T-helper 9 cell (primary cell): ENCODE results near the gene RTN4IP1.
"Not testable (repeated sequence)": the region's sequence is repeated elsewhere in the genome, so short reads cannot be mapped to it uniquely, and the experiment has no call there.

Experiments used
- DNase-seq: peaks from one replicate; pipeline ENCODE4 v3.0.0-alpha.2; 2020

Gene RTN4IP1

DNA sequence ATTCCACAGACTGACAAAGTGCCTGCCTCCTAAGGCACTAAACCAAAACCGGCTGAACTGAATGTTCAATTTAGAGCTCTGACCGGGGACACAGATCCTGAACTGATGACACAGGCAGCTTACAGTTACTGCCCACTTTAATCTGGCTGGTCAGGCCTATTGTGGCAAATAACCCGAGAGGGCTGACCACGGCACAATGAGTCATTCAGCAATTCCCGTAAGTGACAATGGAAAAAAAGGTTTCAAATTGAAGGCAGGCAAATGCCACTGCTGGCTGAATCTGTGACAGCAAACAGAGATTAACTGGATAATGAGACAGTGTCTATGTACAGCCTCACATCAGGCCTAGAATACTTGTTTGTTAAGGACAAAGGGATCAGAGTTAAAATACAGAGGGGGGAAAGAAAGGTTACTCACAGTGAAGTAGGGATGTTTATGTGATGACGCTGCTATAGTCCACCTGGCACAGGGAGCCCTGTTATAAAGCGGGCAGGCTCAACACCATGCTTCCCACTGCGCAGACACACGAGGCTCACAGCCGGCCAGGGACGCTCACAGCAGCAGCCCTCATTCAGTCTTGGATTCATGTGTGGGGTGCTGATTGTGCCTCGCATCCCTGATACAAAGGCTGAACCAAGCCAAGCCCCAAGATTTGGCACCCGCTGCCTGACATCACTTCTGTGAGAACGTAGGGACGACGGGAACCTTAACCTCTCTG is 54.4 kb downstream of the RTN4IP1 start:
- no peak for DNase-seq

DNA sequence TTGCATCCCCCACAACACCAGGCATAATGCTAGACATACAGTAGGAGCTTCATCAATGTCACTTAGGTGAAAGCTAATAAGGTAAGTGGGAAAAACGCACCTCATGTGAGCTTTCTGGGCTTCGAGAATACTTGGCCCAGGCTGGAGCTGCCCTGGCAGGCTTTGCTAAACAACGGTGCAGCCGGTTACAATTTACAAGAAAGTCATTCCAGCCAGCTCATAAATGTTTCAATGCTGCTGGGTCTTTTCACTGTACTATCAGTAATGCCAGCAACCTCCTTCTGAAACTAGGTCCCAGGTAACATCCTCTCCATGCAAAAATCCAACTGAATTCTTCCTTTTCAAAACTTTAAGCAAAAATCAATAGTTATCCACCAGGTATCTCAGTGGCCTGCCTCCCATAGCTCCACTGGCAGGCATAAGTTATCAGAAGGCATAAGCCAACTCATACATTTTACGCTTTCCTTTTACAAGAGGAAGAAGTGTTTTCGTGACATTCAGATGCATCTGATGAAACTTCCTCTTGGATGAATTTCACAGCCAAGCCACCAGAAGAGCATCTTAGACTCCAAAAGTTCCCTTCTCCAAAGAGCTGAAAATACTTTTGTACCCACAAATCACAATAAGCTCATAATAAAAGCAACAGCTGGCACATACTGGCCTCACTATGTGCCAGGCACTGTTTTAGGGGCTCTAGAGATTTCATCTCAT is 56.3 kb downstream of the RTN4IP1 start:
- no peak for DNase-seq

DNA sequence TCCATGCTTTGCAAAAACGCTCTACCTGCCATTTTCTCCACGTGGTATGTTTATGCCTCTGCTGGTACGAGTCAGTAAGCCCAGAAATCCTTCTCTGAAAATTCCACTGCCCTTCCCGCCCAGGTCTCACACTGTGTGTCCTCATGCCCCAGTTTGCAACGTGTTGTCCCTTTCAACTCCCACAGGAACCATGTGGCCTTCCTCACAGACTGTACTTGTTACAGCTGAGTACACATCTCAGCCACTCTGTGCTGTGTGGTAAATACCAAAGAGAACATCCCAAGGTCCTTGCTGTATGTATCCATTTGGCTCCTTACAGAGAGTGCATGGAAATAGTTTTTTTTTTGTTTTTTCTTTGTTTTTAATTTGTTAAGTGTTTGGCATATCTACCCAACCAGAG is 56.9 kb downstream of the RTN4IP1 start:
- no peak for DNase-seq

DNA sequence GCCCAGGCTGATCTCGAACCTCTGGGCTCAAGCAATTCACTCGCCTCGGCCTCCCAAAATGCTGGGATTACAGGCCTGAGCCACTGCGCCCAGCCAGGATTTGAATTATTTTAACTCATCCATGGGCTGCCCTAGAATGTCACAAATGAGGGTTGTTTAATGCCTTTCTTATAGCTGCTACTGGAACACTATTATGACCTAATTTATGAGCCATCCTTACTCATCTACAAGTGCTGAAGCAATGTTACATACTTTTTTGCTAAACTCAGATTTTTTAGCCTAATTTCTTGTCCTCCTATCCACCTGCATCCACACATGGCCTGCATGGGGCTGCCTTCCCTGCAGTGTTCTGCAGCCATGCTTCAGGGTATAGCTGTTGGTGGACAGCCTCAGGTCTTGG is 59.9 kb downstream of the RTN4IP1 start:
- DNase-seq = no peak

DNA sequence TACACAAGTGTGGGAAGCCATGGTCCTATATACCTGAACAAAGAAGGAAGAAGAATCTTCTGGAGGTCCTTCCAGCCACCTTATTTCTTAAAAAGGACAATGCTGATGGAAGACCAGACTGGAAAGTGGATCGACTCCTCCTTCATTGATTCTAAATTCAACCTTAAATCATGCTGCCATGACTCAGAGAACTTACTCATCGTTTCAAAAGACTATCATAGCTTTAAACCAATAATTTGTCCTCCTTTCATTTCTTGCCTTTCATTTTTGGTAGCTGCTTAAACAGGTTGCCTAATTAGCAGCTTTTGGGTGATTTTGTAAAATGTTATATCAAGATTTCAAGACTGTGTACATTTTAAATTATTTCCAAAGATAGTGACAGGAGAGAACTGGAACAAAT is 60.8 kb downstream of the RTN4IP1 start:
- DNase-seq = no peak

DNA sequence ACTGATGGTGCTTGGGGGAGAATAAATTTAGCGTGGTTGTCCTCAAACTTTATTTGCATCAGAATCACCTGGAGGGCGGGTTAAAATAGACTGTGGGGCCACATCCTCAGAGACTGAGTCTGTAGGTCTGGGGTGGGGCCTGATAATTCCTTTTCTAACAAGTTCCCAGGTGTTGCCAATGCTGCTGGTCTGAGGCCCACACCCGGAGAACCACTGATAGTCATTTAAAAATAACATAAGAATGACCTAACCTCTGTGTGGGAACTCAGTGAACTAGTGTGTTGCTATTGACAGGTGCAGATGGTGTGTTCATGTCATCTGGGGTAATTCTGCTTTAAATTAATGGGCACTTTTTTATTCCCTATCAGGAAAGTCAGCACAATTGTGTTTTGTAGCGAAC is 64.8 kb downstream of the RTN4IP1 start:
- no peak for DNase-seq

DNA sequence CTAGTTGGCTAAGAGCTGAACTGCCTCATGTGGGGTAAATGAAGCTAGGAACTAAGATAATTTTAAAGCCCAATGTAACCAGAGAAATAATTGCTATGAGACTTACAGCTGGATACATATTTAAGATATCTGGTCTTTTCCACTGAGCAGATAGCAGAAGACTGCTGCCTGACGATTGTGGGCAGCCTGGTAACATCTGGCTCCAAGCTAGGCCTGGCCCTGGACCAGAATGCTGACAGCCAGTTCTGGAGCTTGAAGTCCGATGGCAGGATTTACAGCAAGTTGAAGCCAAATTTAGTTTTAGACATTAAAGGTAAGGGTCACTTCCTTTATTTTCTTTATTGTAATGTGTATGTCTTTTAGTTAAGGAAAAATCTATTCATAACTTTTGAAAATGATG is 65.7 kb downstream of the RTN4IP1 start:
- no peak for DNase-seq

DNA sequence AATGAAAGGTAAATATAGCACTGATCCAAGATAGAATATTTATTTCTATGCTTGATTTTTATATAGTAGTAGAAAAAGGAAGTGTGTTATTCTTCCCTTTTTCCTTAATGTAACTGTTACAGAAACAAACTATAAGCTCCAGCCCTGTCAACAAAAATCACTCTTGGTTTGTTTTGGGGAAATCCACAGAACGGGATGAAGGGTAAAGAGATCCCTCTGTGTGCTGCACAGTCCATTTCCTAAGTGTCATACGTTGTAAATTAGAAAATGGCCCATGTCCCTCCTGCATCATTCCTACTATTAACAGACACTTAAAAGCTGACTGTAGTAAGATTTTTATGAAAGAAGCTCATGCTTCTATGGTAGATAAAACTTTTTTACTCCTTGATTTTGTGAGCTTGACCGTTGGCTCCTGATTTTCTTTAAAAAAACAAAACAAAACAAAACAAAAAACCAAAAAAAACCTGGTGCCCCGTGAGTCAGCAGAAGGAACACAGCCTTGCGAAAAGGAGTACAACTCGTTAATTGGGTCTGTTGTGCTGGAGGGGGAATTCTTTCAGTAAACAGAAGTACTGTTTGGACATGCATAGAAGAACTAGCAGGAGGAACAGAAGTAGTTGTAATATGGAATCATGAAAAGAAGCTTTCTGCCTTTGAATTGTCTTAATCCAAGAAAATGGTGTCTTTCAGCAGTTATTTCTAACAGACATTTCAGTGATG is 67.5 kb downstream of the RTN4IP1 start:
- no peak for DNase-seq

DNA sequence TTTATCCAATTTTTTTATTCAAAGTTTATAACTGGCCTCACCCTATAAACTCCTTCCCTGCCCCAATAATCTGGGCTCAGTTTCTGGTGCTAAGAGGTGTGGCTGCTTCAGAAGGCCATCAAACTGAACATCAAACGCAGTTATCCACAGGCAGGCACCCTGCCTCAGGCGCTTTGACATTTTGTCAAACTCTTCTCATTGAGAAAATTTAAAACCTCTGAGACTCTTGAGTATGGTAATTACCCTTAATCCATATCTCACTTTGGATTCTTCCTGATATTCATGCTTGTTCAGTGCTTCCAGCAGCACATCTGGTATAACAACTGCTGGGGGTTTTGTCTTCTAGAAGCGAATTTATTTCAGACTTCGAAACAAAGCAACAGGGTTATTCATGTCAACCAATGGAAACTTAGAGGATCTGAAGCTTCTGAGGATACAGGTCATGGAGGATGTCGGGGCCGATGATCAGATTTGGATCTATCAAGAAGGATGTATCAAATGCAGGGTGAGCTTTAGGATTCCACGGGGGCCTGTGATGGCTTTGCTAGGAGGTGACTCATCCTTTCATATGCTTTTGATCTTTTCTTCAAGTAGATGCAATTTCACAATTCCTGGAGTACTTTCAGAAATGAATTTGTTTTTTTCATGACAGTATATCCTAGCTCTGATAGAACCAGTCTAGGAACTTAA is 68.2 kb downstream of the RTN4IP1 start:
- DNase-seq = no peak

DNA sequence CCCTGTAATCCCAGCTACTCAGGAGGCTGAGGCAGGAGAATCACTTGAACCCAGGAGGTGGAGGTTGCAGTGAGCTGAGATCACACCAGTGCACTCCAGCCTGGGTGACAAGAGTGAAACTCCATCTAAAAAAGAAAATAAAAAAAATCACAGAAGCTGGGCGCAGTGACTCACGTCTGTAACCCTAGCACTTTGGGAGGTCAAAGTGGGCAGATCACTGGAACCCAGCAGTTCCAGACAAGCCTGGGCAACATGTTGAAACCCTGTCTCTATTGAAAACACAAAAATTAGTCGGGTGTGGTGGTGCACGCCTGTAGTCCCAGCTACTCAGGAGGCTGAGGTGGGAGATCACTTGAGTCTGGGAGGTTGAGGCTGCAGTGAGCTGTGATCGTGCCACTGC is 69.6 kb downstream of the RTN4IP1 start:
- DNase-seq = not testable (repeated sequence)

DNA sequence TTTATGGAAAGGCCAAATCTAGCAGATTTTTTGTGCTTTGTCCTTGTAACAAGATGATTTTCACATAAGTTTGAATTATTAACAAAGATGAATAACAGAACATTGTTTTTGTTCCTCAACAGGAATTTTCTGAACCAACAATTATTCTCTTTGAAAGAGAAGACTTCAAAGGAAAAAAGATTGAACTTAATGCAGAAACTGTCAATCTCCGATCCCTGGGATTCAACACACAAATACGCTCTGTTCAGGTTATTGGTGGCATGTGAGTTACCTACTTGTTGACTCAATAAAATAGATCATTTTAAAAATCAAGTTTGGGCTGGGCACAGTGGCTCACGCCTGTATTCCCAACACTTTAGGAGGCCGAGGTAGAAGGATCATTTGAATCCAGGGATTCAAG is 70.9 kb downstream of the RTN4IP1 start:
- DNase-seq = no peak

DNA sequence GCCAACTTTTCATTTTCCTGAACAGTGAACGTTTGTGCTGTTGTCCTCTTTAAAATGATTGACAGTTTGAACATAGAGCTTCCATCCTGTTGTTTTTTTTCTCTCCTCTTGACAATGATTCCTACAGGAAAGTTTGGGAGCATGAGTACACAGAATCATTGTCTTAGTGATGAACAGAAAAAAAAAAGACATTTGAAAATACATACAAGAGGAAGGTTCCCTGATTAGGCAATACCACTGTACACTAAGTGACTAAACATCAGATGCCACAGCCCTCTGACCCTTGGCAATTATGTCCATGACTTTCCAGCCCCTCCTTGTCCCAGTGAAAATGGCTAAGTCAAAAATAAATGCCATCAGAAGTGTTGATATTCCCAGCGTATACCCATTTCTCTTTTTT is 71.5 kb downstream of the RTN4IP1 start:
- no peak for DNase-seq

DNA sequence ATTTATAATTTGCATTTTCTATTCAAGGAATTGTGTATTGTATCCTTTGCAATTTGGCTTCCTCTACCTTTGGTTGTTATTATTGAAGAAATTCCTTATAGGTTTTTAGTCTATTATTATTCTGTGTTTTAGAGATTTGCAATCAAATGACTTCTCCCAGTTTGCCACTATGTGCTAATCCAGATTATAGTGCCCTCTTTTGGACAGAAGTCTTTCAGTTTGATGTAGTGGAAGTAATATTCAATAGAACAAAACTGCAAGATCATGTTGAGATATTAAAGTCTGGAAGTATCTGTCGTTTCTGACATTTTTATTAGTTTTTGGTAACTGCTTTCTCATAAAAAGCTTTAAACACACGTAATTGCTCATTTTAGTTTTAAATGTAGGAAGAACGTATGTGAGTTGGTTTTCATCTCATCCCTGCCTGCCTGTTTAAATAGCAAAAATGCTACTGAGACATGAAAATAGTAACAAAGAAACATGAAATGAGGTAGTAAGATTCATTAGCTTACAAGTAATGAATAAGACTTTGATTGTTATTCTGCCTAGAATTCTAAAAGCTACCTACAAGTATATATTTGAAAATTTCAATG is 72.8 kb downstream of the RTN4IP1 start:
- no peak for DNase-seq

DNA sequence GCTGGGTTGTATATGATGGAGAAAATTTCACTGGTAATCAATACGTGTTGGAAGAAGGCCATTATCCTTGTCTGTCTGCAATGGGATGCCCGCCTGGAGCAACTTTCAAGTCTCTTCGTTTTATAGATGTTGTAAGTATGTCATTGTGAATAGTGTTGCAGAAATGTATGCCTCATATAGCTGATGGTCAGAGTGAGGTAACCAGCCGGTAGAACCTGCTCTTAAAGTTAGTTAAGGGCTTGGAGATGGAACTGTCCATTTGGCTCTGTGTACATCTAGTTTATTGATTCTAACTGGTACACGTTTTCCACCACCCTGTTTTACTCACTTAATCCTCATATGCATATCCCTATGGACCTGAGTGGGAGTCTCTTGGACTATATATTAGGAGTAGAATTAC is 73.5 kb downstream of the RTN4IP1 start:
- no peak for DNase-seq

DNA sequence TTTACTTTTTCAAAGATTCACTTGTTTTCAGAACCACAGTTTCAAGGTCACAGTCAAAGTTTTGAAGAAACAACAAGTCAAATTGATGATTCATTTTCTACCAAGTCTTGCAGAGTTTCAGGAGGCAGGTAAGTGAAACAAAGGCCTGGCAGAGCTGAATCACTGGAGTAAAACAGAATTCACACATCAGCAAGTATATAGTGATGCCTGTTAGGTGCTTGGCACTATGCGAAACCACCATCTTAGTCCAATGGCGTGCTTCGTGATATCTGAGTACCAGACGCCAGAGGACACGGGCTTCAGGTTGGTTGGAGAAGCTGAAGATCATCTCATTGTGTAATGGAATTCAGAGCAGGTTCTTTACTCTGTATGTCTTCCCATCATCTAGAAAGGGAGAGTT is 75.9 kb downstream of the RTN4IP1 start:
- DNase-seq = no peak

DNA sequence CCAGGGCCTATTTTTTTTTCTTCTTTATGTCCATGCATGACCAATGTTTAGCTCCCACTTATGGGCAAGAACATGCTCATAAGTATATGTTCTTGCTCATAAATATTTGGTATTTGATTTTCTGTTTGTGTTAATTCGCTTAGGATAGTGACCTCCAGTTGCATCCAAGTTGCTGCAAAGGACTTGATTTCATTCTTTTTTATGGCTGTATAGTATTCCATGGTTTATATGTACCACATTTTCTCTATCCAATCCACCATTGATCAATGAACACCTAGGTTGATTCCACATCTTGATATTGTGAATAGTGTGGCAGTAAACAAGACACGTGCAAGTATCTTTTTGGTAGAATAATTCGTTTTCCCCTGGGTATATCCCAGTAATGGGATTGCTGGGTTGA is 78.1 kb downstream of the RTN4IP1 start:
- no peak for DNase-seq

DNA sequence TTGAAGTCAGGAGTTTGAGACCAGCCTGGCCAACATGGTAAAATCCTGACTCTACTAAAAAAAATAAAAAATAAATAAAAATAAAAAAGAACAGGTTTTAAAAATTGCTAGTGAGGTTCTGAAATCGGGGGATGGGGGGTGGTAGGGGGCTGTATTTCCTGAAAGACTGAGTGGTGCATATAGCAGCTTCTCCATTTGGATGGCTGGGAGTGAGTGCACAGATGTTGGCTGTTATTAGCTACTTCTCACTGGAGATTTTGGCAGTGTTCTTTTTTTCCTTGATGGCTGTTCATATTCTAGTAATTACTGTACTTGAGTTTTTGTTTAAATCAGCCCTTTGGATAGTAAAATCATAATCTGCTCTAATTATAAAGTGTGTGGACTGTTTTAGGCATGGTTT is 79.8 kb downstream of the RTN4IP1 start:
- no peak for DNase-seq

DNA sequence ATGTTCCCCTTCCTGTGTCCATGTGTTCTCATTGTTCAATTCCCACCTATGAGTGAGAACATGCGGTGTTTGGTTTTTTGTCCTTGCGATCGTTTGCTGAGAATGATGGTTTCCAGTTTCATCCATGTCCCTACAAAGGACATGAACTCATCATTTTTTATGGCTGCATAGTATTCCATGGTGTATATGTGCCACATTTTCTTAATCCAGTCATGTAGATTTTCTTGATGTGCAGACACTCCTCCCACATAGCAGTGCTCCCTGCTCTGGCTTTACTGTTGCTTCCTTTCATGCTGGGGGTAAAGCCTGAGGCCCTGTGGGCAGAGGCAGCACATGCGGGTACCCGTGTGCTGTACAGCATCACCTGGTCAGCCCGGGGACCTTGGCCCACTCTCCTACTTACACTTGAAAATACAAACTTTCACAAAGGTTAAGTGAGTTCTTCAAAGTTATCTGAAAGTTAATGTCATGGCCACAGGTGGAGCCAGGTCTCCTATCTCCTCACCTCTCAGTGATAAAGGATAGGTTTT is 80.3 kb downstream of the RTN4IP1 start:
- not testable (repeated sequence) for DNase-seq

DNA sequence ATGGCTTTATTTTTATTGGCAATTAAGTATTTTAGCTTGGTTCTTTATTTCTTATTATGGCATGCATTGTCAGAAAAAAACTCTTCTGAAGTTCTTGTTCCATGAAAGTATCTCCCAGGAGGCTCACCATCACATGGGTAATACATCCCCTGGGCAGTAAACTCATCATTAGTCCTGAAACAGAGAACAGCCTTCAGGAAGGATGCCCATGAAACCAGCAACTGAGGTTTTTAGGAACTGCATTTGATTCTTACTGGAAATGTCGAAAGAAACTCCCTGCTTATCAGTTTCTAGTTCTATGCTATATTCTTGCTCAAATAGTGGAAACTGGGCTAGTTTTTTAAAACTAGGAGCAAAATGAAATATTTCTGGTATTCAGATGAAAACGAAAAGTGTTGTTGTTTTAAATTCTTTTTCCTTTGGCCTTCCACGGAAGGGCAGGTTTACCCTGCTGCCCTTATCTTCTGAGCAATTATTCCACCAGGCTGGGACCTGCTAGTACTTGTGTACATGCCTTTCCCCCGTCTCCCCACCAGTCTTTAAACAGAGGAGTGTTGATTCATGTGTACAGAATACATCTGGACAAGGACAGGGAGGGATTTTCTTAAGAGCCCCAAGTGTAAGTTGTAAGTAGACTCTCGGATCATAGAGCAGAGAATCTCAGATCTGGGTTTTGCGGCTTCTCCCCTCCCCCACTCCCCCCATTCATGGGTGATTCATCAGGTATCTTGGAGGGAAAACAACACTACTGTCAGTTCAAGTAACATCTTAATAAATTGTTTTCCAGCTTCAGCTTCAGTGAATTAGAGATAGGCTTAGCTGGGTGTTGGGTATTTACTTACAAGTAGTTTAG is 81.5 kb downstream of the RTN4IP1 start:
- no peak for DNase-seq

DNA sequence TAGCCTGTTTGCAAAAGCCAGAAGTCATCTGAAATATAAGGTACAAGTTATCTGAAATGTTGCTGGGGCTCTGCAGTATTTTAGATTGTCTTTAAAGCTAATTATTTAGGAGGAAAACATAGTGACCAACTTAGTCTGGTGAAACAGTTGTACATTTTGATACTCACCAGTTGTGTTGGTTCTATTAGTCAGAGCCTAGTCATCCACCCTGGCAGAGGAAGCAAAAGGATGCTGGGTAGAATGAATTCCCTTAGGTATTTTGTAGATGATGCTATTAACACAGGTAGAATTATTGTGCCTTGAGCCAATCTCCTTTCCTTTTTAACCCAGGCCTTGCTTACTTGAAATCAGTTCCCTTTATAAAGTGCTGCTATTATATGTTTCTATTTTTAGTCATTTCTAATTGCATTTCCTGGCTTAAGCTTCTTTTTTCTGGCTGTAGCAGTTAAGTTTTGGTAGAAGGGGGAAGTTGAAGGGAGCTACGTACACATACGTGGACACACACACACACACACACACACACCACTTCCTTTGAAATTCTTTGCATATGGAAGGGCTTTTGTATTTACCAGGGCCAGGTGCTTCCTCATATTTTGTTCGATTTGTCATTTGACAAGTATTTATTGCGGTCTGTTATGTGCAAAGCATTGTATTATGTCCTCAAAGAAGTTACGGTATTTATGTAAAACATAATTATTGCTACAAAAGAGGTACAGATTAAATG is 82.4 kb downstream of the RTN4IP1 start:
- DNase-seq = no peak

DNA sequence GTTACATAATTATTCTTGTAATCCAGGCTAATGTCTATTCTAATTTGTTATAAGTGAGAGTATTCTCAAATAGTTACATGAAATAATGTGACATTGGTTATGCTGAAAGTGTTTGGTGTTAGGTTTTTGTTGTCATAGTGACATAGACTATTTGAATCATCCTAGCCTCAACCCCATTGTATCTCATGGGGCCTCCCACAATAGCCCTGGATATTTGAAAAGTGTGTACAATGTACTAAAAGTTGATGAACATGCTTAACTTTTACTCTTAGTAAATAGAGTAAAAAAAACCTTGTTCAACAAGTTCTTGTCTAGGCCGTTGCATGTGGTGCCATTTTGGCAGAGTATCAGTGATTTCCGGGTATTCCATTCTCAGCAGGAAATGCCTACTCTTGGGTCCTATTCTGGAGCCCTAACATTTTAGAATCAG is 83.0 kb downstream of the RTN4IP1 start:
- no peak for DNase-seq
